OCI-LY1 (cell line): Measurements from ENCODE around the gene GTPBP3.

Experiments
- H2AFZ ChIP-seq: fragments of 200-600 bp; sonication (generic), shearing (Covaris generic); 2 replicates; pipeline ENCODE4 v1.6.0; 2014; ENCODE audit warnings: antibody characterized with exemption, mild to moderate bottlenecking, low read length
- H3F3A ChIP-seq: fragments of 200-600 bp; sonication (generic), shearing (Covaris generic); 2 replicates; pipeline ENCODE4 v1.6.0; 2014; ENCODE audit warnings: mild to moderate bottlenecking, antibody characterized with exemption, low read length, moderate library complexity; ENCODE audit not compliant: insufficient read depth
- H3K27ac ChIP-seq: fragments of 200-600 bp; sonication (generic); 2 replicates; pipeline ENCODE4 v1.5.1; 2014; ENCODE audit warnings: low read length, mixed run types, mild to moderate bottlenecking, low read depth; ENCODE audit not compliant: poor library complexity, severe bottlenecking
- H3K27me3 ChIP-seq: fragments of 200-600 bp; sonication (generic); 2 replicates; pipeline ENCODE4 v1.6.0; 2014; ENCODE audit warnings: antibody characterized with exemption, mild to moderate bottlenecking, low read length, moderate library complexity; ENCODE audit not compliant: insufficient read depth
- H3K36me3 ChIP-seq: fragments of 200-600 bp; sonication (generic); 2 replicates; pipeline ENCODE4 v1.6.1; 2014; ENCODE audit warnings: mild to moderate bottlenecking, antibody characterized with exemption, low read length, moderate library complexity, mixed read lengths; ENCODE audit not compliant: insufficient read depth
- H3K4me1 ChIP-seq: fragments of 200-600 bp; sonication (generic); 2 replicates; pipeline ENCODE4 v1.5.1; 2014; ENCODE audit warnings: mild to moderate bottlenecking, low read length, moderate library complexity; ENCODE audit not compliant: insufficient read depth, severe bottlenecking
- H3K4me2 ChIP-seq: fragments of 200-600 bp; sonication (generic), shearing (Covaris generic); 2 replicates; pipeline ENCODE4 v1.6.1; 2014; ENCODE audit warnings: low read length
- H3K4me3 ChIP-seq: fragments of 200-600 bp; sonication (generic); 2 replicates; pipeline ENCODE4 v1.5.1; 2014; ENCODE audit warnings: low read length, low read depth, mild to moderate bottlenecking, mixed read lengths; ENCODE audit not compliant: poor library complexity, severe bottlenecking
- H3K79me2 ChIP-seq: fragments of 200-600 bp; shearing (Covaris generic); 2 replicates; pipeline ENCODE4 v1.6.1; 2016; ENCODE audit warnings: mixed run types, low read length, mixed read lengths; ENCODE audit not compliant: insufficient read depth
- H3K9ac ChIP-seq: fragments of 200-600 bp; sonication (generic), shearing (Covaris generic); 2 replicates; pipeline ENCODE4 v1.6.1; 2014; ENCODE audit warnings: mild to moderate bottlenecking, low read length, mixed read lengths
- H3K9me2 ChIP-seq: fragments of 200-600 bp; sonication (generic), shearing (Covaris generic); 2 replicates; pipeline ENCODE4 v1.6.1; 2014; ENCODE audit warnings: low read depth, mild to moderate bottlenecking, low read length, mixed read lengths
- H3K9me3 ChIP-seq: fragments of 200-600 bp; shearing (Covaris generic); 2 replicates; pipeline ENCODE4 v1.6.1; 2014; ENCODE audit warnings: low read length, mixed read lengths
- H4K20me1 ChIP-seq: fragments of 200-600 bp; sonication (generic), shearing (Covaris generic); 2 replicates; pipeline ENCODE4 v1.6.0; 2016; ENCODE audit warnings: mild to moderate bottlenecking, low read length; ENCODE audit not compliant: insufficient read depth
- CTCF ChIP-seq: fragments of 200-600 bp; sonication (generic), shearing (Covaris generic); IDR thresholded peaks from 2 replicates; pipeline ENCODE4 v1.5.1; 2017; ENCODE audit warnings: mild to moderate bottlenecking, antibody characterized with exemption, low read length, moderate library complexity, mixed read lengths
- EZH2 ChIP-seq: fragments of 200-600 bp; sonication (generic), shearing (Covaris generic); IDR thresholded peaks from 2 replicates; pipeline ENCODE4 v1.8.0; 2017; ENCODE audit warnings: borderline replicate concordance, mixed run types, mild to moderate bottlenecking, antibody characterized with exemption, low read length, moderate library complexity, mixed read lengths

GTPBP3 gene

GRCh38 chr19:17330262-17331044, 6.9 kb upstream of the GTPBP3 start:
- no peak for TF ChIP-seq EZH2
- no peak for TF ChIP-seq CTCF
- Histone ChIP-seq H3F3A (no peaks in the 10 kb centered on the region), H3K4me1 (peaks cover 19% of the 10 kb centered on the region), H3K27ac (no peak overlapping the region), H3K9me3 (no peaks in the 10 kb centered on the region), H3K9me2 (no peaks in the 10 kb centered on the region), H3K27me3 (no peaks in the 10 kb centered on the region; the same call in 1 of the 2 replicates), H3K4me2 (no peak overlapping the region), H3K9ac (no peak overlapping the region), H3K36me3 (peaks cover 5% of the 10 kb centered on the region; the same call in 1 of the 2 replicates), H2AFZ (no peak overlapping the region), H3K79me2 (no peaks in the 10 kb centered on the region), H3K4me3 (no peak overlapping the region), H4K20me1 (no peaks in the 10 kb centered on the region)

- no peaks in the 10 kb centered on the region for H3K79me2 ChIP-seq
- no peaks in the 10 kb centered on the region for H4K20me1 ChIP-seq
- no peak overlapping the region for H3K27ac ChIP-seq
- H3K36me3 ChIP-seq, result peaks cover 5% of the 10 kb centered on the region; the same call in 1 of the 2 replicates
- H3K27me3 ChIP-seq, result no peaks in the 10 kb centered on the region; the same call in 1 of the 2 replicates
- H3F3A ChIP-seq, result no peaks in the 10 kb centered on the region
- no peaks in the 10 kb centered on the region for H3K9me2 ChIP-seq
- H3K4me1 ChIP-seq, result peaks cover 19% of the 10 kb centered on the region
- no peaks in the 10 kb centered on the region for H3K9me3 ChIP-seq
- H3K4me2 ChIP-seq, result no peak overlapping the region
- H2AFZ ChIP-seq, result no peak overlapping the region
- no peak overlapping the region for H3K9ac ChIP-seq
- no peak overlapping the region for H3K4me3 ChIP-seq
- TF ChIP-seq EZH2 (no peak), CTCF (no peak)
Observed at GRCh38 chr19:17331045-17331558, 6.3 kb upstream of the GTPBP3 start.

GRCh38 chr19:17332360-17332676, 5.0 kb upstream of the GTPBP3 start:
- no peak overlapping the region for H3K27ac ChIP-seq
- no peaks in the 10 kb centered on the region for H3K9me3 ChIP-seq
- TF ChIP-seq EZH2 (no peak), CTCF (no peak)
- H3F3A ChIP-seq, result no peaks in the 10 kb centered on the region
- no peaks in the 10 kb centered on the region for H3K79me2 ChIP-seq
- H2AFZ ChIP-seq, result no peak overlapping the region
- H3K4me1 ChIP-seq, result peaks cover 23% of the 10 kb centered on the region
- no peaks in the 10 kb centered on the region; the same call in 1 of the 2 replicates for H3K27me3 ChIP-seq
- H3K9ac ChIP-seq, result no peak overlapping the region
- H3K36me3 ChIP-seq, result peaks cover 5% of the 10 kb centered on the region; the same call in 1 of the 2 replicates
- no peaks in the 10 kb centered on the region for H4K20me1 ChIP-seq
- no peak overlapping the region for H3K4me3 ChIP-seq
- H3K4me2 ChIP-seq, result no peak overlapping the region
- H3K9me2 ChIP-seq, result no peaks in the 10 kb centered on the region
